ENCODE data around the gene RPL38.

RPL38 gene

DNA sequence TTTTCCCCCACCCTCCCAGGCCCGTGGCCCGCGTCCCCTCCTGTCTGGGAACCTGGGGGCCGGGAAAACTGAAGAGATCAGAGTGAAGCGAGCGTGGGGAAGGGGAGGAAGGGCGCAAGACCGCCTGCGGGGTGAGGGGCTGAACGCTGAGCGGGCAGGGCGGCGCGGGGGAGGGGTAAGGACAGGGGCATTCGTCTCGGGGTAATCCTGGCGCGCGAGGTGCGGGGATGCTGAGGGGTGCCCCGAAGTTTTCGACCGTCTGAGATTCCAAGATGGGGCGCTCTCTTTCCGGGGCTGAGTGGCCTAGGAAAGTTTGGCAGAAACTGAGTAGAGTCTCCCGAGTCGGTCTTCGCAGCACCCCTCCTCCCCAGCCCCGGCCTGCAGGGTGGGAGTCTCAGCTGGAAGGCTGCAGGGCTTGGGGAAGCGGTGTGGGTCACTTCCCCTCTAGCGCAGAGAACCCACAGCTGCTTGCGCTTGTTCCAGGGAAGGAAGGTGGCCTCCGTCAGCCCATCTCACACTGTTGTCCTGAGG is 10.4 kb downstream of the RPL38 start:
- no peak for TF ChIP-seq ZFP30 (CRISPR knock-in tag; IDR thresholded peaks at IDR 0.05)
- no peak for ATAC-seq

DNA sequence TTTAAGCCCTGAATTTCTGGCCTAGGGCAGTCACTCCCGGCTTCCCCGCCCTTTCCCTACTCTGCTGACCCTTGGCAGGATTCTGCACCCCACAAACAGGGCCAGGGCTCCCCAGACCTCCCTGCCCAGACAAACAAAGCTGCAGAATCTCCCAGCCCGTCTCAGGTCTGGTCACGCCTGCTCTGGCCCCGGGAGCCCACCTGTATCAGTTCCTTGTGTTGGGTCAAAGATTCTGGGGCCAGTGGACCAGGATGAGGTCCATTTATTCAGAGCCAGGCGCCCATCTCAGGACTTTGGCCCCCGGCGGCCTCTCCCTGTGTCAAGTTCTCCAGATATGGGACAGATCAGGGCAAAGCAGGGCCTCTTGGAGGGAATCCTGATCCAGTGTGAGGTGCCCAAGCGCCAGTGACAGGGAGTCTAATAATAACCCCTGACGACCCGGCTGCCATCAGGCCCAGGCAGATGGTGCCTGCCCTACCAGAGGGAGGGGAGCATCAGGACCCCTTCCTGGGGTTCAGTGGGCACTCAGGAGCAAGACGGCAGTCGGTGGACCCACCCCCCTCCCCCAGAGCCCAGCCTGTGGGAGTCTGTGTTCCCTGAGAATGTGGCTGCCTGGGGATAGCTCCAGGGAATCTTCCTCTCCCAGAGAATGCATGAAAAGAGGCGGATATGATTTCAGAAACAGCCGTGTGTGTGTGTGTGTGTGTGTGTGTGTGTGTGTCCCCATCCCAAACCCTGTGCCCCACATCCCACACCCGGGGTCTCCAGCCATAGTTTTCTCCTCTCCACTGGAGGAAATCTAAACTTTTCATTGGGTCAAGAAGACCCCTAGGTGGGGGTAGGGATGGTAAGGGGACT is 11.2 kb downstream of the RPL38 start:
- TF ChIP-seq, protein P1, sequence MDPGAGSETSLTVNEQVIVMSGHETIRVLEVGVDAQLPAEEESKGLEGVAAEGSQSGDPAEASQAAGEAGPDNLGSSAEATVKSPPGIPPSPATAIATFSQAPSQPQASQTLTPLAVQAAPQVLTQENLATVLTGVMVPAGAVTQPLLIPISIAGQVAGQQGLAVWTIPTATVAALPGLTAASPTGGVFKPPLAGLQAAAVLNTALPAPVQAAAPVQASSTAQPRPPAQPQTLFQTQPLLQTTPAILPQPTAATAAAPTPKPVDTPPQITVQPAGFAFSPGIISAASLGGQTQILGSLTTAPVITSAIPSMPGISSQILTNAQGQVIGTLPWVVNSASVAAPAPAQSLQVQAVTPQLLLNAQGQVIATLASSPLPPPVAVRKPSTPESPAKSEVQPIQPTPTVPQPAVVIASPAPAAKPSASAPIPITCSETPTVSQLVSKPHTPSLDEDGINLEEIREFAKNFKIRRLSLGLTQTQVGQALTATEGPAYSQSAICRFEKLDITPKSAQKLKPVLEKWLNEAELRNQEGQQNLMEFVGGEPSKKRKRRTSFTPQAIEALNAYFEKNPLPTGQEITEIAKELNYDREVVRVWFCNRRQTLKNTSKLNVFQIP (CRISPR knock-in tag; IDR thresholded peaks at IDR 0.05; ENCODE audit: borderline replicate concordance, low read depth), result no peak
- no peak for TF ChIP-seq ISL1 (CRISPR knock-in tag; IDR thresholded peaks at IDR 0.05)
- no peak for TF ChIP-seq SNAI2 (CRISPR knock-in tag; IDR thresholded peaks at IDR 0.05)
- no peak for TF ChIP-seq ZNF70 (CRISPR knock-in tag; IDR thresholded peaks at IDR 0.05)
- no peak for TF ChIP-seq ZC3H10 (CRISPR knock-in tag; IDR thresholded peaks at IDR 0.05)
- no peak for TF ChIP-seq ZNF565 (CRISPR knock-in tag; conservative IDR thresholded peaks at IDR 0.05; ENCODE audit: low read depth)
- no peak for TF ChIP-seq TOX (CRISPR knock-in tag; IDR thresholded peaks at IDR 0.05; ENCODE audit: borderline replicate concordance)
- TF ChIP-seq ESRRG (CRISPR knock-in tag; IDR thresholded peaks at IDR 0.05), result no peak
- TF ChIP-seq ZFP3 (CRISPR knock-in tag; IDR thresholded peaks at IDR 0.05), result no peak
- TF ChIP-seq, protein P2, sequence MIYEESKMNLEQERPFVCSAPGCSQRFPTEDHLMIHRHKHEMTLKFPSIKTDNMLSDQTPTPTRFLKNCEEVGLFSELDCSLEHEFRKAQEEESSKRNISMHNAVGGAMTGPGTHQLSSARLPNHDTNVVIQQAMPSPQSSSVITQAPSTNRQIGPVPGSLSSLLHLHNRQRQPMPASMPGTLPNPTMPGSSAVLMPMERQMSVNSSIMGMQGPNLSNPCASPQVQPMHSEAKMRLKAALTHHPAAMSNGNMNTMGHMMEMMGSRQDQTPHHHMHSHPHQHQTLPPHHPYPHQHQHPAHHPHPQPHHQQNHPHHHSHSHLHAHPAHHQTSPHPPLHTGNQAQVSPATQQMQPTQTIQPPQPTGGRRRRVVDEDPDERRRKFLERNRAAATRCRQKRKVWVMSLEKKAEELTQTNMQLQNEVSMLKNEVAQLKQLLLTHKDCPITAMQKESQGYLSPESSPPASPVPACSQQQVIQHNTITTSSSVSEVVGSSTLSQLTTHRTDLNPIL (CRISPR knock-in tag; IDR thresholded peaks at IDR 0.05; ENCODE audit: low read depth), result no peak
- TF ChIP-seq BACH2 (CRISPR knock-in tag; IDR thresholded peaks at IDR 0.05; ENCODE audit: borderline replicate concordance), result no peak
- no peak for TF ChIP-seq TCF4 (CRISPR knock-in tag; IDR thresholded peaks at IDR 0.05; ENCODE audit: borderline replicate concordance)
- TF ChIP-seq ZNF8 (CRISPR knock-in tag; IDR thresholded peaks at IDR 0.05), result no peak
- ATAC-seq, result no peak

DNA sequence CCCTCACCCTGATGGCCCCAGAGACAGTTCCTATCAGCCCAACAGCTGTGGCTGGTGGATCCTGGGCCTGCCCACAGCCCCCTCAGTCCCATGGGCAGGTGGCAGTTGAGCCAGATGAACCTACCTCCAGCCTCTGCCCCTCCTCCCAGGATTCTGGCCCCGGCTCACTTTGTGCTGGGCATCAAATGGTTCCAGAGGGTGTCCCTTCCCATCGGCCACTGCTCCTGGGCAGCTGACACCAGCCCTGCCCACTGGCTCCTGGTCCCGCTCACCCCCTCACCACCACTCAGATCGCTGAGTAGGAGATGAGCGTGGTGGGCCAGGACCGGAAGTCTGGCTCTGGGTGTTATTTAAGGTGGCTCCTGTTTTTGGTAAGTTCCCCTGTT is 11.9 kb downstream of the RPL38 start:
- TF ChIP-seq ESRRG (CRISPR knock-in tag; IDR thresholded peaks at IDR 0.05) (no peak), ARNTL (CRISPR knock-in tag; IDR thresholded peaks at IDR 0.05; ENCODE audit: borderline replicate concordance, low read depth) (no peak), ZFP30 (CRISPR knock-in tag; IDR thresholded peaks at IDR 0.05) (no peak), OSR1 (CRISPR knock-in tag; IDR thresholded peaks at IDR 0.05) (no peak), RARB (CRISPR knock-in tag; IDR thresholded peaks at IDR 0.05) (no peak), ISL1 (CRISPR knock-in tag; IDR thresholded peaks at IDR 0.05) (no peak)
- no peak for ATAC-seq

DNA sequence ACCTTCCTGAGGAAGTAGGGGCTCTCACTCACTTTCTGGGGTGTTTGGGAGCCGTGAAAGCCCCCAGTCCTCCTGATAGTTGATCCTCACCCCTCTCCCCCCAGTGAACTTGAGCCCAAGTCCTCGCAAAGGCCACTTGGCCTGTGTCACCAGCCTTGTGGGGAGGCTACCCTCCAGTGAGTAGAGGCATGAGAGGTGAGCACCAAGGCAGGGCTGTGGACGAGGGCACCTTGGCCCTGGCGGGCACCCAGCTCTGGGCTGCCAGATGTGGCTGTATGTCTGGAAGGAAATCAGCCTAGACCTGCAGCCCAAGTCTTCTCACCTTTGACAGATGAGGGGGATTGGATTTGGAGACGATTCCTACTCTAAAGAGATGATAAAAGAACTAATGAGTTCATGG is 13.0 kb downstream of the RPL38 start:
- no peak for ATAC-seq

More for the DNA sequence above, 13.0 kb downstream of the RPL38 start:
- TF ChIP-seq ZC3H10 (CRISPR knock-in tag; IDR thresholded peaks at IDR 0.05), result no peak
- no peak for TF ChIP-seq ISL1 (CRISPR knock-in tag; IDR thresholded peaks at IDR 0.05)
- TF ChIP-seq, protein P1 (CRISPR knock-in tag; IDR thresholded peaks at IDR 0.05; ENCODE audit: borderline replicate concordance, low read depth), result no peak
- TF ChIP-seq CSDC2 (CRISPR knock-in tag; IDR thresholded peaks at IDR 0.05), result no peak
- no peak for TF ChIP-seq BACH2 (CRISPR knock-in tag; IDR thresholded peaks at IDR 0.05; ENCODE audit: borderline replicate concordance)
- TF ChIP-seq RARB (CRISPR knock-in tag; IDR thresholded peaks at IDR 0.05), result no peak
- TF ChIP-seq, protein P3, sequence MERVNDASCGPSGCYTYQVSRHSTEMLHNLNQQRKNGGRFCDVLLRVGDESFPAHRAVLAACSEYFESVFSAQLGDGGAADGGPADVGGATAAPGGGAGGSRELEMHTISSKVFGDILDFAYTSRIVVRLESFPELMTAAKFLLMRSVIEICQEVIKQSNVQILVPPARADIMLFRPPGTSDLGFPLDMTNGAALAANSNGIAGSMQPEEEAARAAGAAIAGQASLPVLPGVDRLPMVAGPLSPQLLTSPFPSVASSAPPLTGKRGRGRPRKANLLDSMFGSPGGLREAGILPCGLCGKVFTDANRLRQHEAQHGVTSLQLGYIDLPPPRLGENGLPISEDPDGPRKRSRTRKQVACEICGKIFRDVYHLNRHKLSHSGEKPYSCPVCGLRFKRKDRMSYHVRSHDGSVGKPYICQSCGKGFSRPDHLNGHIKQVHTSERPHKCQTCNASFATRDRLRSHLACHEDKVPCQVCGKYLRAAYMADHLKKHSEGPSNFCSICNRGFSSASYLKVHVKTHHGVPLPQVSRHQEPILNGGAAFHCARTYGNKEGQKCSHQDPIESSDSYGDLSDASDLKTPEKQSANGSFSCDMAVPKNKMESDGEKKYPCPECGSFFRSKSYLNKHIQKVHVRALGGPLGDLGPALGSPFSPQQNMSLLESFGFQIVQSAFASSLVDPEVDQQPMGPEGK (CRISPR knock-in tag; IDR thresholded peaks at IDR 0.05; ENCODE audit: borderline replicate concordance), result no peak
- TF ChIP-seq PPARA (CRISPR knock-in tag; IDR thresholded peaks at IDR 0.05; ENCODE audit: borderline replicate concordance), result no peak
- TF ChIP-seq TOX (CRISPR knock-in tag; IDR thresholded peaks at IDR 0.05; ENCODE audit: borderline replicate concordance), result no peak
- no peak for TF ChIP-seq ZFP30 (CRISPR knock-in tag; IDR thresholded peaks at IDR 0.05)

Measured in SK-N-SH treated with all-trans-retinoic acid at 6 μM for 48 hours (cell line).